Mucosa of descending colon (tissue), 3 donors: ENCODE results near the gene DYRK3. TPM values are rescaled to one million over a fixed set of nuclear protein-coding genes. Genes with fewer than 3 reads are reported as not detected.

Experiments used
- ATAC-seq: fragments of 200-7000 bp; cut with Tn5 transposase; one replicate; pipeline ENCODE4 v1.9.1; 2020; ENCODE audit warnings: mild to moderate bottlenecking, moderate library complexity
- DNase-seq, 3 donors: peaks; one replicate each; pipeline ENCODE4 v3.0.0-alpha.2; 2020
- H3K36me3 ChIP-seq: fragments of 200-600 bp; one replicate; pipeline ENCODE4 v1.8.0; 2021; ENCODE audit warnings: low read depth, mild to moderate bottlenecking
- H3K4me1 ChIP-seq: fragments of 200-600 bp; one replicate; pipeline ENCODE4 v1.8.0; 2021; ENCODE audit warnings: low read depth, mild to moderate bottlenecking
- H3K4me3 ChIP-seq: fragments of 200-600 bp; one replicate; pipeline ENCODE4 v1.8.0; 2021; ENCODE audit warnings: mild to moderate bottlenecking
- H3K9me3 ChIP-seq: fragments of 200-600 bp; one replicate; pipeline ENCODE4 v1.8.0; 2021; ENCODE audit warnings: mild to moderate bottlenecking
- CTCF ChIP-seq: fragments of 200-600 bp; IDR thresholded peaks from one replicate; pipeline ENCODE4 v1.8.0; 2022; ENCODE audit warnings: antibody characterized with exemption, mild to moderate bottlenecking
- intact Hi-C, 2 donors: fragments of 100-400 bp; cut with DNase I in 1 of 2; cut with micrococcal nuclease in 1 of 2; formaldehyde crosslinking; loops; one replicate each; pipeline versions ENCODE4 v1.11.0 to v1.11.1; 2022; cut with DNase I, micrococcal nuclease
- total RNA-seq, 3 donors: library from RNA; stranded (reverse); fragmentation: NEBNext Ultra II Directional in 2 of 3; extraction: Animal tissue kit (Norgen Biotek cat#: 25700) in 2 of 3; gene quantifications; one replicate each; pipeline versions ENCODE4 v1.2.1 to v1.2.4, GENCODE V29; 2021 to 2023
- donor health status: DM: no; HTN: no; CAD: no; lungs with moderate emphysema.
- donor health status: DM: no; HTN: no; CAD: no.
- donor health status: DM: no; HTN: yes; CAD: no.

Gene DYRK3
- total RNA-seq, 3 donors from 2014 or later = 0.61 to 4.7 (median 1.4) TPM

DNA sequence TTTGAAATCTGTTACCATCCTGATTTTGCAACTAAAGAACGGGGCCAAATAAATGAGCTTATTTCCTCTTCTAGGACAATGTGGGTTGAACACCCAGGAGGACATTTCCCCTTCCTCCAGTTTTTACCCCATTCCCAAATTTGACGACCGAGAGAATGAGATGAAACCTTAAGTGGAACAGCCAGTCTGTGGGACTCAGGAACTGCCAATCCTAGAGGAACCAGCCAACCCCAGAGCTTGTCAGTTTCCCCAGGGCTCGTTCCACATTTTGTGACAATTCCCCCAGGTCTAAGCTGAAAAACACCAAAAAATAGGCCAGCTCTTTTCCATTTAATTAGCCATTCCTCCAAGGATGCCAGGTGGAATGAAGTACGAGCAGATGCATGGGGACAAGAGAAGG lies 28.0 kb downstream of the DYRK3 start:
- DNase-seq (no peak), ATAC-seq (no peak)
- intact Hi-C loops = no loop called here
- H3K9me3 ChIP-seq = no peaks in the 10 kb centered on the region
- H3K4me3 ChIP-seq = no peak overlapping the region
- TF ChIP-seq CTCF = no peak
- H3K36me3 ChIP-seq = no peaks in the 10 kb centered on the region
- peaks cover 8% of the 10 kb centered on the region for H3K4me1 ChIP-seq

GRCh38 chr1:206663832-206664652 lies 28.7 kb downstream of the DYRK3 start:
- intact Hi-C loops = no loop called here
- Histone ChIP-seq H3K4me1 (peaks cover 4% of the 10 kb centered on the region), H3K36me3 (no peaks in the 10 kb centered on the region), H3K9me3 (no peaks in the 10 kb centered on the region), H3K4me3 (no peak overlapping the region)
- no peak for TF ChIP-seq CTCF
- ATAC-seq = peak; percentile 62
- DNase-seq = peak in 2 of 3 donors; percentile 47 to 86

DNA sequence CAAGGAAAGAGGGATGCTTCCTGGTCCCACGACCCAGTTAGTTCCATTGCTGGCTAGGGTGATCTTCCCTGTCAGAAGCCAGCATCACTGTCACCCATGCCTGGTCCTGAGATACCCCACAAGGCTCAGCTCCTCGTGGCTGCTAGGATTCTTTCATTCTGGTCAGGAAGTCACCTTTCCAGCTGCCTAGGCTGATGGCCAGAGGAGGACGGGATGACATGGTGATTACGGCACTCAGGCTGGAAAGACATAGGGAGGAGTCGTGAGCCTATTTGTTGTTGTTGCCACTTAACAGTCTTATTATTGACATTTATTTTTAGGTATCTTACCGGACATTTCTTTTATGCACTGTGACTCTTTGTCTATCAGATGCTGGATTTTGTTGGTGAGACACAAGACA lies 29.4 kb downstream of the DYRK3 start:
- Histone ChIP-seq H3K36me3 (no peaks in the 10 kb centered on the region), H3K4me1 (no peaks in the 10 kb centered on the region), H3K9me3 (no peaks in the 10 kb centered on the region), H3K4me3 (no peak overlapping the region)
- DNase-seq (no peak), ATAC-seq (no peak)
- TF ChIP-seq CTCF = no peak
- intact Hi-C loops = no loop called here

GRCh38 chr1:206666031-206666561 lies 30.8 kb downstream of the DYRK3 start:
- DNase-seq (no peak), ATAC-seq (no peak)
- intact Hi-C loops = no loop called here
- H3K36me3 ChIP-seq = no peaks in the 10 kb centered on the region
- no peaks in the 10 kb centered on the region for H3K9me3 ChIP-seq
- no peak for TF ChIP-seq CTCF
- no peak overlapping the region for H3K4me3 ChIP-seq
- no peaks in the 10 kb centered on the region for H3K4me1 ChIP-seq

GRCh38 chr1:206666954-206667665 lies 31.8 kb downstream of the DYRK3 start:
- intact Hi-C loops = no loop called here
- no peak overlapping the region for H3K4me3 ChIP-seq
- DNase-seq (no peak), ATAC-seq (no peak)
- H3K4me1 ChIP-seq = peaks cover 8% of the 10 kb centered on the region
- TF ChIP-seq CTCF = no peak
- H3K36me3 ChIP-seq = no peaks in the 10 kb centered on the region
- no peaks in the 10 kb centered on the region for H3K9me3 ChIP-seq
